ENCODE results near the gene TGFBR3. TPM values are rescaled to one million over a fixed set of nuclear protein-coding genes. Genes with fewer than 3 reads are reported as not detected.

TGFBR3 gene
- total and polyA plus RNA-seq, 8 donors, result 21.7 to 54.6 (median 45.1) TPM

- intact Hi-C loops (cut with DNase I), result no loop called here
- DNase-seq, result no peak
- Histone ChIP-seq H3K27ac (no peak overlapping the region), H3K36me3 (no peaks in the 10 kb centered on the region), H3K4me3 (no peak overlapping the region), H3K9me3 (no peaks in the 10 kb centered on the region), H3K4me1 (peaks cover 4 to 13% of the 10 kb centered on the region in 2 donors), H3K27me3 (no peaks in the 10 kb centered on the region)
- TF ChIP-seq CTCF (IDR thresholded peaks at IDR 0.05), result no peak
- no peak for ATAC-seq
Observed at GRCh38 chr1:91876781-91877573, 9.0 kb downstream of the TGFBR3 start.

- H3K36me3 ChIP-seq, result no peaks in the 10 kb centered on the region
- H3K9me3 ChIP-seq, result no peaks in the 10 kb centered on the region
- H3K4me1 ChIP-seq, result peaks cover 4 to 13% of the 10 kb centered on the region in 2 donors
- no peak overlapping the region for H3K27ac ChIP-seq
- intact Hi-C loops (cut with DNase I), result no loop called here
- DNase-seq (no peak), ATAC-seq (no peak)
- H3K4me3 ChIP-seq, result no peak overlapping the region
- no peaks in the 10 kb centered on the region for H3K27me3 ChIP-seq
- no peak for TF ChIP-seq CTCF (IDR thresholded peaks at IDR 0.05)
Observed at GRCh38 chr1:91876040-91876470, 9.9 kb downstream of the TGFBR3 start.

- intact Hi-C loops (cut with DNase I), result no loop called here
- DNase-seq (no peak), ATAC-seq (no peak)
- Histone ChIP-seq H3K36me3 (no peaks in the 10 kb centered on the region), H3K27ac (no peak overlapping the region), H3K9me3 (no peaks in the 10 kb centered on the region), H3K4me1 (peaks cover 4 to 13% of the 10 kb centered on the region in 2 donors), H3K27me3 (no peaks in the 10 kb centered on the region), H3K4me3 (no peak overlapping the region)
- no peak for TF ChIP-seq CTCF (IDR thresholded peaks at IDR 0.05)
Observed at GRCh38 chr1:91874167-91874566, 11.8 kb downstream of the TGFBR3 start.

- Histone ChIP-seq H3K27me3 (no peaks in the 10 kb centered on the region), H3K36me3 (no peaks in the 10 kb centered on the region), H3K9me3 (no peaks in the 10 kb centered on the region), H3K4me1 (peaks cover 0 to 9% of the 10 kb centered on the region in 2 donors), H3K27ac (no peak overlapping the region), H3K4me3 (no peak overlapping the region)
- intact Hi-C loops (cut with DNase I), result no loop called here
- DNase-seq, result no peak
- no peak for TF ChIP-seq CTCF (IDR thresholded peaks at IDR 0.05)
- ATAC-seq, result no peak
Observed at GRCh38 chr1:91872559-91873081, 13.3 kb downstream of the TGFBR3 start.

GRCh38 chr1:91872000-91872399 is 14.0 kb downstream of the TGFBR3 start:
- DNase-seq, result no peak
- intact Hi-C loops (cut with DNase I), result no loop called here
- no peak overlapping the region for H3K27ac ChIP-seq
- H3K4me1 ChIP-seq, result peaks cover 0 to 9% of the 10 kb centered on the region in 2 donors
- no peaks in the 10 kb centered on the region for H3K36me3 ChIP-seq
- no peak for TF ChIP-seq CTCF (IDR thresholded peaks at IDR 0.05)
- ATAC-seq, result no peak
- H3K27me3 ChIP-seq, result no peaks in the 10 kb centered on the region
- H3K4me3 ChIP-seq, result no peak overlapping the region
- H3K9me3 ChIP-seq, result no peaks in the 10 kb centered on the region

Data from left lung (tissue), 10 donors.